Measurements from ENCODE around the gene NDST3.

DNA sequence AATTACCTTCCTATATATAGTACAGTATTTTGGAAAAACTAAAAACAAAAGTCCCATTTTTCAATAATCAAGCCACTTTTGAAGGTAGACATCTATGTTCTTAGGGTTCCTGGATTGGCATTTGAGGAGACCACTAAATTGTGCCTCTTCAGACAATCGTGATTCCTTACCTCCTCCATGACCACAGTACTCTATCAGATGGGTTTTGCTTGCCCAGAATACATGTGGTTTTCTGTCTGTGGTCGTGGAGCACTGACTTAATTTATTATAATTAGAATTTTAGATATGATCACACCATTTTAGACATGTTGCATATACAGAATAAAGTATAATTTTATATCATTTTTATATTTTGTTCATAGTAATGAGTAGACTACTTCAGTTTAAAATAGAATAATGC is 67.9 kb downstream of the NDST3 start:
- TF ChIP-seq, protein P1, sequence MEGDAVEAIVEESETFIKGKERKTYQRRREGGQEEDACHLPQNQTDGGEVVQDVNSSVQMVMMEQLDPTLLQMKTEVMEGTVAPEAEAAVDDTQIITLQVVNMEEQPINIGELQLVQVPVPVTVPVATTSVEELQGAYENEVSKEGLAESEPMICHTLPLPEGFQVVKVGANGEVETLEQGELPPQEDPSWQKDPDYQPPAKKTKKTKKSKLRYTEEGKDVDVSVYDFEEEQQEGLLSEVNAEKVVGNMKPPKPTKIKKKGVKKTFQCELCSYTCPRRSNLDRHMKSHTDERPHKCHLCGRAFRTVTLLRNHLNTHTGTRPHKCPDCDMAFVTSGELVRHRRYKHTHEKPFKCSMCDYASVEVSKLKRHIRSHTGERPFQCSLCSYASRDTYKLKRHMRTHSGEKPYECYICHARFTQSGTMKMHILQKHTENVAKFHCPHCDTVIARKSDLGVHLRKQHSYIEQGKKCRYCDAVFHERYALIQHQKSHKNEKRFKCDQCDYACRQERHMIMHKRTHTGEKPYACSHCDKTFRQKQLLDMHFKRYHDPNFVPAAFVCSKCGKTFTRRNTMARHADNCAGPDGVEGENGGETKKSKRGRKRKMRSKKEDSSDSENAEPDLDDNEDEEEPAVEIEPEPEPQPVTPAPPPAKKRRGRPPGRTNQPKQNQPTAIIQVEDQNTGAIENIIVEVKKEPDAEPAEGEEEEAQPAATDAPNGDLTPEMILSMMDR (IDR thresholded peaks at IDR 0.05; ENCODE audit: low read depth, low read length, missing input control), result no peak
- TF ChIP-seq, protein P2, sequence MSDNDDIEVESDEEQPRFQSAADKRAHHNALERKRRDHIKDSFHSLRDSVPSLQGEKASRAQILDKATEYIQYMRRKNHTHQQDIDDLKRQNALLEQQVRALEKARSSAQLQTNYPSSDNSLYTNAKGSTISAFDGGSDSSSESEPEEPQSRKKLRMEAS (IDR thresholded peaks at IDR 0.05), result no peak
- TF ChIP-seq JUND (IDR thresholded peaks at IDR 0.05), result no peak
- TF ChIP-seq GABPA (IDR thresholded peaks at IDR 0.05 in 1 of 2, conservative IDR thresholded peaks at IDR 0.05 in 1 of 2), result no peak
- TF ChIP-seq FOXA1 (IDR thresholded peaks at IDR 0.05), result no peak
- TF ChIP-seq, protein P3, sequence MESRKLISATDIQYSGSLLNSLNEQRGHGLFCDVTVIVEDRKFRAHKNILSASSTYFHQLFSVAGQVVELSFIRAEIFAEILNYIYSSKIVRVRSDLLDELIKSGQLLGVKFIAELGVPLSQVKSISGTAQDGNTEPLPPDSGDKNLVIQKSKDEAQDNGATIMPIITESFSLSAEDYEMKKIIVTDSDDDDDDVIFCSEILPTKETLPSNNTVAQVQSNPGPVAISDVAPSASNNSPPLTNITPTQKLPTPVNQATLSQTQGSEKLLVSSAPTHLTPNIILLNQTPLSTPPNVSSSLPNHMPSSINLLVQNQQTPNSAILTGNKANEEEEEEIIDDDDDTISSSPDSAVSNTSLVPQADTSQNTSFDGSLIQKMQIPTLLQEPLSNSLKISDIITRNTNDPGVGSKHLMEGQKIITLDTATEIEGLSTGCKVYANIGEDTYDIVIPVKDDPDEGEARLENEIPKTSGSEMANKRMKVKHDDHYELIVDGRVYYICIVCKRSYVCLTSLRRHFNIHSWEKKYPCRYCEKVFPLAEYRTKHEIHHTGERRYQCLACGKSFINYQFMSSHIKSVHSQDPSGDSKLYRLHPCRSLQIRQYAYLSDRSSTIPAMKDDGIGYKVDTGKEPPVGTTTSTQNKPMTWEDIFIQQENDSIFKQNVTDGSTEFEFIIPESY (IDR thresholded peaks at IDR 0.05), result no peak
- no peak for TF ChIP-seq SP1 (IDR thresholded peaks at IDR 0.05)
- TF ChIP-seq, protein P4, sequence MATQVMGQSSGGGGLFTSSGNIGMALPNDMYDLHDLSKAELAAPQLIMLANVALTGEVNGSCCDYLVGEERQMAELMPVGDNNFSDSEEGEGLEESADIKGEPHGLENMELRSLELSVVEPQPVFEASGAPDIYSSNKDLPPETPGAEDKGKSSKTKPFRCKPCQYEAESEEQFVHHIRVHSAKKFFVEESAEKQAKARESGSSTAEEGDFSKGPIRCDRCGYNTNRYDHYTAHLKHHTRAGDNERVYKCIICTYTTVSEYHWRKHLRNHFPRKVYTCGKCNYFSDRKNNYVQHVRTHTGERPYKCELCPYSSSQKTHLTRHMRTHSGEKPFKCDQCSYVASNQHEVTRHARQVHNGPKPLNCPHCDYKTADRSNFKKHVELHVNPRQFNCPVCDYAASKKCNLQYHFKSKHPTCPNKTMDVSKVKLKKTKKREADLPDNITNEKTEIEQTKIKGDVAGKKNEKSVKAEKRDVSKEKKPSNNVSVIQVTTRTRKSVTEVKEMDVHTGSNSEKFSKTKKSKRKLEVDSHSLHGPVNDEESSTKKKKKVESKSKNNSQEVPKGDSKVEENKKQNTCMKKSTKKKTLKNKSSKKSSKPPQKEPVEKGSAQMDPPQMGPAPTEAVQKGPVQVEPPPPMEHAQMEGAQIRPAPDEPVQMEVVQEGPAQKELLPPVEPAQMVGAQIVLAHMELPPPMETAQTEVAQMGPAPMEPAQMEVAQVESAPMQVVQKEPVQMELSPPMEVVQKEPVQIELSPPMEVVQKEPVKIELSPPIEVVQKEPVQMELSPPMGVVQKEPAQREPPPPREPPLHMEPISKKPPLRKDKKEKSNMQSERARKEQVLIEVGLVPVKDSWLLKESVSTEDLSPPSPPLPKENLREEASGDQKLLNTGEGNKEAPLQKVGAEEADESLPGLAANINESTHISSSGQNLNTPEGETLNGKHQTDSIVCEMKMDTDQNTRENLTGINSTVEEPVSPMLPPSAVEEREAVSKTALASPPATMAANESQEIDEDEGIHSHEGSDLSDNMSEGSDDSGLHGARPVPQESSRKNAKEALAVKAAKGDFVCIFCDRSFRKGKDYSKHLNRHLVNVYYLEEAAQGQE (IDR thresholded peaks at IDR 0.05), result no peak
- no peak for TF ChIP-seq FOXA2 (IDR thresholded peaks at IDR 0.05)
- no peak for TF ChIP-seq RAD21 (IDR thresholded peaks at IDR 0.05)
- TF ChIP-seq YY1 (IDR thresholded peaks at IDR 0.05), result no peak
- TF ChIP-seq EGR1 (IDR thresholded peaks at IDR 0.05; ENCODE audit: low read depth in 2 of 2), result no peak

Measured in liver (tissue), 3 donors.